HPDE6-E6E7 (cell line): ENCODE data around the gene MROH2B.

Source experiments
- DNase-seq: peaks from one replicate; pipeline ENCODE4 v3.0.0; 2011; ENCODE audit warnings: missing footprints; ENCODE audit errors: extremely low spot score

MROH2B gene

DNA sequence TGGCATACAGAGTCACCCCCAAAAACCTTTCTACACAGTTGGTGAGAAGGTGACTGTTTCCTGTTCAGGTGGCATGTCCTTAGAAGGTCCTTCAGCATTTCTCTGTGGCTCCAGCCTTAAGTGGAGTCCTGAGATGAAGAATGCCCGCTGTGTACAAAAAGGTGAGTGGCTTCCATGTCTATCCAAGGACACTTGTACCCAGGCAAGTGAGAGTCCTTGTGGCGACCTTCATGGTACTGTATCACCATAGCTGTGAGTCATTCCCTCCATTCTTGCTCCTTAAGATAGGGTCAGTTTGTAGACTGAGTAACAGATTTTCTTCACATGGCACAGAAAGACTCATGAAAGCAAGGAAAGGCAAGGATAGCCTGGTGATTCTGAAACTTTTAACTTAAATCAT lies 98.7 kb downstream of the MROH2B start:
- no peak for DNase-seq

DNA sequence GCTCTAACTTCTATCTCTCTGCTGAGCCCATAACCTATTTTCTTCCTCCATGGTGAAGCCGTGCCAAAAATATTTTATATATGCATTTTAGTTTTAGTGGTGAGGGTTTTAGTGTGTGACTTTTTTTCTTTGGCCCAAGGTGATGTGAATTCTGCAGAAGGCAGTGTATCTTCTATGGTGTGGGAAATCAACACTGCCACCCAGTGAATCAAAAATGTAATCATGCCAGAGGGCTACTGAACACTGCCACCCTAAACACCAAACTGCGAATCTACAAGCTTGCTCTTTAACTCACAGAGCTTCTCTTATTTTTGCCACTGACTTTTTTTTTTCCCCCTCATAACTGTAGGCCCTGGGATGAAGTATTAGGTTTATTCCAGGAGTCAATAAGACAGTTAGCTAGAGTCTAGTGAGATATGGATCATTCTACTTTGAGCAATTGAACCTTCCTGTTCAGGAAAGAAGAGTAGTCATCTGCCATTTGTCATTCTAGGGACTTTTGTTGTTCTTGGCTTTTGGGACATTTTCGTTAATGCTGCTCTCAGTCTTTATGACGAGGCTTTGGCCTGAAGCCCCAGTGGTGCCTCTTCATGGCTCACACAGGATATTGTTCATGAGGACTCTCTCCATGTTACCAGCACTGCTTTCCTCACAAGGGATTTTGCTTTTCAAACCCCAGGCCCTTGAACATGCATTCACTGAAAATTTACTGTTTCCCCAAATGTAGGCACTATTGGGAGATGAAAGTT lies 108.8 kb downstream of the MROH2B start:
- no peak for DNase-seq

DNA sequence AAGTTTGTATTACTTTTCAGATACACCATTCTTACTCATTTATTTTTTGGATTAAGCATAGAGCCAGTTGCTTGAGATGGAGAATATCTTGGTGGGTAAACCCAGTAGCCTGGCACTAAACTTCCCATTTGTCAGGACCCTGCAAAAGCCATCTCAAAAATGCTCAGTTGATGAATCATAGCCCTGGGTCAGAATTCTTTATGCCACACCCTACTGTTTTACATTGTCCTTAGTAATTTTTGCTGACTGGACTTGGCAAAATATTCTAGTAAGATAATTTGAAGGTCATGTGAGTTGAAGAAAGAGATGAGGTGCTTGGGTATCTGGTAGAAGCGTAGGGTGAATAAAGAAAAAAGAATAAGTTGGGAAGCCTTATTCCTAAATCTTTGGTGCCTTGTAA lies 111.1 kb downstream of the MROH2B start:
- DNase-seq: no peak

DNA sequence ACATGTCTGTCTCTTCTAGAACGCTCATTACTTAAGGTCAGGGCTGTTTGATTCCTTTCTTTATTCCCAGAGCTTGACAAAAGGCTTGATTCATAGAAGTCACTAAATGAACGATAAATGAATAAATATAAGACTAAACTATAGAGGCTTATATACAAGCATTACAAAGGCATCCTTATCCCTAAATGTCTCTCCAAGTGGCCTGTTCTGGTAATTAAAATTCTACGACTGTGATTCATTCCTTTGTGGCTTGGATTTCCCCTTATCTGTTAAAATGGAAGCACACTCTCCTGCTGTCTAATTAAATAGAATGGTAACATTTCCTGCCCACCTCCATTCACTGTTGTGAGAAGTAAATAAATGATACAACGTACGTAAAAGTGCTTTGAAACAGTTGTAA lies 112.3 kb downstream of the MROH2B start:
- no peak for DNase-seq

DNA sequence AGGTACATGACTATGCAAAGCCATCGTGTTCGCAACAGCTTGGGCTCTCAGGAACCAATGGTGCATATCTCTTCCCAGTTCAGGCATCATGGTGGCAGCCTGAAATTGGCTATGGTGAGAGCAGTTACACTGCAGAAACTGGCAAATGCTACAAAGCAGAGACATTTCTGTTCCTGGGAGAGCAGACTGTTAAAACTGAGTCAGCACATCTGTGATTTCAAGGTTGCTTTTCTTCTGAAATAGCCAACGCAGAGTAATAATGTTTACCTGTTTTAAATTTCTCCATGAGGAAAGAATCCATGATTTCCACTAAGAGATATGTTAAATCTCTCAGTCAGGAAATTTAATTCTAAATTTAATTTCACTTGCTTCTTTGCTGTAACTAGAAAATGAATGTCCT lies 114.1 kb downstream of the MROH2B start:
- DNase-seq: no peak

DNA sequence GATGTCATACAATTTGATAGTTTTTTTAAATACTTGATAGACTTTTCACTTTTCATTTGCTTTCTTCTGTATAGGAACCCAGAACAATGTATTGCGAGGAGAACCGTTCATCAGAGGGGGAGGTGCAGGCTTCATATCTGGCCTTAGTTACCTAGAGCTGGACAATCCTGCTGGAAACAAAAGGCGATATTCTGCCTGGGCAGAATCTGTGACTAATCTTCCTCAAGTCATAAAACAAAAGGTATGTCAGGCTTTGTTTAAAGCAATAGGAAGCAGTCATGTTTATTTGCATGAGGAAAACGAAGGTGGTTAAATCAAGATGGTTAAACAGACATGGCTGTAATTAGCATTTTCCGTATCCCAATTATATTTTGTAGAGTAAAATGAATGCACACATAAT lies 115.8 kb downstream of the MROH2B start:
- no peak for DNase-seq
